ENCODE measurements around the gene SLC22A25. TPM values are rescaled to one million over a fixed set of nuclear protein-coding genes. Genes with fewer than 3 reads are reported as not detected.
"Not testable (repeated sequence)": the region's sequence is repeated elsewhere in the genome, so short reads cannot be mapped to it uniquely, and the experiment has no call there.

The SLC22A25 gene
- total RNA-seq, 1 donor from 2014 or later = not detected

GRCh38 chr11:63237413-63237812 is 6.0 kb downstream of the SLC22A25 start:
- intact Hi-C loops (cut with DNase I) = no loop called here
- DNase-seq (ENCODE audit: missing footprints) = no peak
- ATAC-seq = no peak

GRCh38 chr11:63235471-63236461 is 7.6 kb downstream of the SLC22A25 start:
- ATAC-seq = not testable (repeated sequence)

GRCh38 chr11:63229815-63230214 is 13.6 kb downstream of the SLC22A25 start:
- ATAC-seq = no peak
- DNase-seq (ENCODE audit: missing footprints) = no peak
- intact Hi-C loops (cut with DNase I) = no loop called here

More at GRCh38 chr11:63235471-63236461, 7.6 kb downstream of the SLC22A25 start:
- intact Hi-C loops (cut with DNase I); DNase-seq (ENCODE audit: missing footprints): not testable (repeated sequence)

GRCh38 chr11:63227521-63228107 is 15.8 kb downstream of the SLC22A25 start:
- no peak for DNase-seq (ENCODE audit: missing footprints)
- intact Hi-C loops (cut with DNase I) = no loop called here
- no peak for ATAC-seq

- intact Hi-C loops (cut with DNase I) = no loop called here
- ATAC-seq = no peak
Measured at GRCh38 chr11:63226488-63227114, 16.8 kb downstream of the SLC22A25 start.

GRCh38 chr11:63214093-63214492 is 29.3 kb downstream of the SLC22A25 start:
- intact Hi-C loops (cut with DNase I) = loop anchor here (10.0 kb wide), 1 partner anchor 69 kb away; the partner anchor contains the start of gene SLC22A24
- ATAC-seq = no peak

More at GRCh38 chr11:63226488-63227114, 16.8 kb downstream of the SLC22A25 start:
- no peak for DNase-seq (ENCODE audit: missing footprints)

GRCh38 chr11:63212742-63213141 is 30.7 kb downstream of the SLC22A25 start:
- DNase-seq (ENCODE audit: missing footprints) (no peak), ATAC-seq (no peak)
- intact Hi-C loops (cut with DNase I) = loop anchor here (10.0 kb wide), 1 partner anchor 68 kb away; the partner anchor contains the start of gene SLC22A24

More at GRCh38 chr11:63214093-63214492, 29.3 kb downstream of the SLC22A25 start:
- no peak for DNase-seq (ENCODE audit: missing footprints)

- no peak for ATAC-seq
- intact Hi-C loops (cut with DNase I) = loop anchor here (10.0 kb wide), 1 partner anchor 65 kb away; the partner anchor contains the start of gene SLC22A24
- no peak for DNase-seq (ENCODE audit: missing footprints)
Measured at GRCh38 chr11:63210111-63210510, 33.3 kb downstream of the SLC22A25 start.

Other genes starting within 250 kb of the SLC22A25 start
- not detected for gene SLC22A8, start 227.8 kb downstream of the SLC22A25 start, total RNA-seq
- gene SLC22A24, start 99.4 kb downstream of the SLC22A25 start, total RNA-seq = not detected
- gene SLC22A9, start 126.2 kb upstream of the SLC22A25 start, total RNA-seq = not detected
- gene PLAAT5, start 247.6 kb upstream of the SLC22A25 start, total RNA-seq = 4.8 TPM

All from Right ventricle myocardium inferior (tissue), 1 donor.